ENCODE data around the gene PSG5.
"Not testable (repeated sequence)": the region's sequence is repeated elsewhere in the genome, so short reads cannot be mapped to it uniquely, and the experiment has no call there.

PSG5 gene

GRCh38 chr19:43186311-43186935, at the start of gene PSG5:
Gene PSG5, minus strand, starts transcription at chr19:43186536. Its CDS starts 131 bp downstream, at chr19:43186405.
- DNase-seq: not testable (repeated sequence)

GRCh38 chr19:43235686-43236085, 49.4 kb upstream of the PSG5 start:
- DNase-seq: not testable (repeated sequence)

GRCh38 chr19:43229315-43229714, 43.0 kb upstream of the PSG5 start:
- no peak for DNase-seq

- not testable (repeated sequence) for DNase-seq
Observed at GRCh38 chr19:43228730-43229129, 42.4 kb upstream of the PSG5 start.

DNA sequence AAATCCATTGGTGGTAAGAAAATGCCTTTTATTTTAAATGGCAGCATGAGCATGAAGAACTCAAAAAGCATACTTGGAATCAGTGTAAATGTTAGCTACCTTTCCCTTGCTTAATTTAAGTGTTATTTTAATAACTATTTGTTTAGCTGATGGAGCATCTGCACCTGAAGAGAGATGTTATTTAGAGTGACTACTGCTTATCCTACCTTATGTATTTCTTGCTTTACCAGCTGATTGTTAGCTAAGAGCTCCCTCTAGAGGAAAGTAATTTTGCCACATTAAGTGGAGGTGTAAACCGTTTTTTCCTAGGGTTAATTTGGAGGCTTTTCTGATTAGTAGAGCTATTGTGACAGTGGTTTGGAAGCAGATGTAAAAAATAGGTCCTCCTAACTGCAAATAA, 40.6 kb upstream of the PSG5 start:
- not testable (repeated sequence) for DNase-seq

DNA sequence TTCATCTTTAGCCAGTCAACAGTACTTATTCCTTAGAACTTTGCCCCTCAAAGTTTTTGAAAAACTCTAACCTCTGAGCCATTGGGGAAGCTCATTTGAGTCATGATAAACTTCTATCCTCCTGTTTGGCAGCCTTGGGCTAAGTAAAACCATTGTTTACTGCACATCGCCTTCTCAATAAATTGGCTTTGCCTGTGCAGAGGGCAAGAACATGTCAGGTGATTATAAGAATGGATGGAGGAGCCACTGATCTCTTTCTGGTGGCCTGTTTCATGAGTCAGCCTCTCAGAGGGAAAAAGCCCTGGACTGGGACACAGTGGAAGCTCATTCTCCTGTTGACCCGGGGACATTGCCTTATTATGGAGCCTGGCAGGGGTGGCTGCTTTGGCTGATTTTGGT, 38.5 kb upstream of the PSG5 start:
- DNase-seq: no peak

DNA sequence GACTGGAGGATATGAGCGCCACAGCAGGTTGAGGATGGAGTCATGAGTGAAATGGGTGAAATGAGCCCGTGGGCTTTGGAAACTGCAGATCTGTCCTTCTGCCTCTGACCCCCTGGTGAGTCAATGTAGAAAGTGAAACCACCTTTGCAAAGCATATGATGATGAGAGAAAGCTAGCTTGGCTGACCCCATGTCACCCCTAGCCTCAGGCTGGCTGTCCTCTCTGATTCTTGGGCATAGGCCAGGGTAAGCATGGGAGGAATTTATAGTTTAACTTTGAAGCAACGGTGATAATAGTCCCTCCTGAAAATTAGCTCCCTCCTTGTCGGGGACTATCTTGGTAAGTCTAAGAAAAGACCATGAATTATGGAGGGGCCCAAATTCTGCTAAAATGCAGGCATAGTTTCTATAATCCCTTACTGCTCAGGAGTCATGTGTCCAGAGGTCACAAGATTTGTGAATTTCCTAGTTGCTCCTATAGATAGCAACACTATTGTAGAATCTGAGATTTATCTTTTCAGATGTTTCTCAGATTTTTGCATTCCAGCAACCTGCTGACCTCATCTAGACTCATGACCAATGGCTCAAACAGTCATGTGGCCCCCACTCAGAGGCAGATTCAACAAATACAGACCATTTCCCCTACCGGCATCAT, 38.0 kb upstream of the PSG5 start:
- DNase-seq: not testable (repeated sequence)

- not testable (repeated sequence) for DNase-seq
Observed at GRCh38 chr19:43221891-43222290, 35.6 kb upstream of the PSG5 start.

DNA sequence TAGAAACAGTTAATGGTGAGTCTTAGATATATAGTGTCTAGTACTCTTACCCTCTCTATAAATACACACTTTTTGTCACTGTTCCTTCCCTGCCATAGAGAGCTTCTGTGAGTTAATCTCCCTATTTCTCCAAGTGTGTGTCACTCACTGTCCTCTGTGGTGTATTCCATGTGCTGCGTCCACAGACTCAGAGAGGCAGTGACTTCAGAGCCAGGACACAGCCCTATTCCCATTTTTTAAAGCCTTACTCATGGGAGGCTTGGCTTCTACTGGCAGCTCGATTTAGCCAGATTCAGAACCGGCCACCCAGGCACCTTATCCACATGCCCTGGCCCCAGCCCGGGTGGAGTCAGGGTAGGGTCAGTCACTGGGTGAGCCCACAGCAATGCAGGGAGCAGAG, 32.8 kb upstream of the PSG5 start:
- not testable (repeated sequence) for DNase-seq

DNA sequence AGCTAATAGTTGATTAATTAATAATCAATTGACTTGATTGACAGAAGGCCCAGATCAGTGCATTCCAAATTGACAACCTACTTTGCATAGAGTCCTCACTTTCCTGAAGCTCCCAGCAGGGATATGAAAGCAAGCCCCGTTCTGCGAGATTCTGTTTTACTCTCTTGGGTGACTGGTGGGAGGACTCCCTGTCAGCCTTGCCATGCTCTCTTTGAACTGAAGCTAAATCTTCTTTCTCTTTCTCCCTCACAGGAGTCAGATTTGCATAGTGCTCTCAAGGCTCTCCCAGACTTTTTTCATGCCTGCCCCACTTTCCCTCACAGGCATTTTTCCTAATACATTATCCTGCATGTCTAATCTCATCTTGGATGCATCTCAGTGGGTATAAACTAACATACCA, 29.5 kb upstream of the PSG5 start:
- DNase-seq: not testable (repeated sequence)

GRCh38 chr19:43207991-43208390, 21.7 kb upstream of the PSG5 start:
- DNase-seq: no peak

- DNase-seq: not testable (repeated sequence)
Observed at GRCh38 chr19:43207174-43207573, 20.8 kb upstream of the PSG5 start.

- not testable (repeated sequence) for DNase-seq
Observed at GRCh38 chr19:43205471-43206105, 19.3 kb upstream of the PSG5 start, which contains the start of gene PSG4. Gene PSG4, minus strand, starts transcription at chr19:43205638. Its CDS starts 102 bp downstream, at chr19:43205536.

GRCh38 chr19:43203611-43204010, 17.3 kb upstream of the PSG5 start:
- not testable (repeated sequence) for DNase-seq

- not testable (repeated sequence) for DNase-seq
Observed at GRCh38 chr19:43201891-43202290, 15.6 kb upstream of the PSG5 start.

DNA sequence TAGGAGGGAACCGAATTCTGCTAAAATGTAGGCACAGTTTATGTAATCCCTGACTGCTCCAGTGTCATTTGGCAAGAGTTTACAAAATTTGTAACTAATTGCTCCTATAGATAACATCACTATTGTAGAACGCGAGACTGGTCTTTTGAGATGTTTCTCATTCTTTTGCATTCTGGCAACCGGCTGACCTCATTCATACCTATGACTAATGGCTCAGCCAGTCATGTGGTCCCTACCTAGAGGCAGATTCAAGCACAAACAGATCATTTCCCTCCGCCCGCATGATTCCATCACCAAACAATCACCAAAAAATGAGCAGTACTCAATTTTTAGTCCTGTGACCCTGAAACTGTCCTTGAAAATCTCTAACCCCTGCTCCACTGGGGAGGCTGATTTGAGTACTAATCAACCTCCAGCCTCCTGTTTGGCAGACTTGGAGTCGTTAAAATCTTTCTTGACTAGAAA, 15.0 kb upstream of the PSG5 start:
- DNase-seq: not testable (repeated sequence)

GRCh38 chr19:43198686-43199419, 12.5 kb upstream of the PSG5 start:
- not testable (repeated sequence) for DNase-seq

DNA sequence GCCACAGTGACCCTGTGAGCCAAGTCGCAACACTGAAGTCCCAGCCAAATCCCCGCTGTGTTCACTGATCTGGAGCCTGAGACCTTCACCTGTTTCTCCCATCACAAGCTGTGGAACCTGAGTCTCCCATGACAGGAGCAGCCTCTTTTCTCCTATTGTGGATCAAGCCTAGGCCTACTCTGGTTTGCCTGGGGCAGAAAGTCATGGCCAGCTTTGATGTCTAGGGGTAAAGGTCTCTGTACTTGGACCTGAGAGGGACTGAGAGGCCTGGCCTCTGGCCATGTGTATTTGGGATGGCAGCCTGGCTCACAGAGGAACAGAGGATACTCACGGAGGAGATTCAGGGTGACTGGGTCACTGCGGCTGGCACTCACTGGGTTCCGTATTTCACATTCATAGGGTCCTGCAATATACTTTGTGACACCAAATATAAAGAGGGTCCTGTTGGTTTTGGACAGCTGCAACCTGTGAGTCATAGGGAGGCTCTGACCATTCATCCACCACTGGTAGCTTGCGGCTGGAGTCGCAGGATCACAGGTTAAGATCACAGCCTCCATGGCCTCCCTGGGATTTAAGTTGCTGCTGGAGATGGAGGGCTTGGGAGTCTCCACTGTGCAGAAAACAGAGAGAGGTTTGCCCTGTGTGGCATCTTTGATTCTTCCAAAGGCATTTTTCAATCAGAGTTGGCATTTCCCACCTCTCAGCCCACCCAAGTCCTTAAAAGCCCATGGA, 11.5 kb upstream of the PSG5 start:
- not testable (repeated sequence) for DNase-seq

DNA sequence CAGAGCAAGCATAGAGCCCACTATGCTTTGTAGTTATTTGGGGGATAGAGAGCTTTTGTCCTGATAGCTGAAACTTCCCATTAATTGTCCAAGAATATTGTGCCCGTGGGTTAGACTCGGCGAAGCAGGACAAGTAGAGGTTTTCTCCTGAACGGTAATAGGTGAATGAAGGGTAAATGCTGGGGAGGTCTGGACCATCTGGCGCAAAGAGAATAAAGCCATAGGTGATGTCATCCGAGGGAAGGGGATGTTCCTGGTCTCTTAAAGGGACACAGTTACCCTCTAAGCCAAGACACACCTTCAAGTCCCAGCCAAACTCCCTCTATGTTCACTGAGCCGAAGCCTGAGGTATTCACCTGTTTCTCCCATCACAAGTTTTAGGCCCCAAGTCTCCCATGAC, 8.1 kb upstream of the PSG5 start:
- not testable (repeated sequence) for DNase-seq

GRCh38 chr19:43192381-43193155, 6.2 kb upstream of the PSG5 start:
- DNase-seq: not testable (repeated sequence)

GRCh38 chr19:43188092-43188491, 1.8 kb upstream of the PSG5 start:
- not testable (repeated sequence) for DNase-seq
